HCT116 (cell line): ENCODE results near the gene MYOG. TPM values are rescaled to one million over a fixed set of nuclear protein-coding genes. Genes with fewer than 3 reads are reported as not detected.

Experiments used
- ATAC-seq: fragments of 200-7000 bp; cut with Tn5 transposase; 2 replicates; pipeline ENCODE4 v1.9.1; 2020; ENCODE audit warnings: mild to moderate bottlenecking, moderate library complexity
- BruUV-seq: library from RNA; stranded (reverse); fragments of 400-500 nt; replicated peaks from 2 replicates; lab custom pipeline; 2021; lab: Mats Ljungman, UMichigan
- CTCF ChIA-PET: fragments of 300-600 bp; sonication (Branson Sonifier 250); formaldehyde crosslinking; loops from one replicate; lab custom pipeline; 2021; ENCODE audit warnings: antibody characterized with exemption; lab: Charles Lee
- POLR2A ChIA-PET: fragments of 300-600, 350-600 bp; sonication (Branson Sonifier 250); formaldehyde crosslinking; loops from one replicate; lab custom pipeline; 2021; ENCODE audit warnings: antibody characterized with exemption; lab: Charles Lee
- RAD21 ChIA-PET, 2 experiments: fragments of 300-600 bp; sonication (Branson Sonifier 250); formaldehyde crosslinking; loops; one replicate each; lab custom pipeline; 2023; ENCODE audit warnings: low total read pairs in 2 of 2; ENCODE audit not compliant: uncharacterized antibody in 2 of 2, unreplicated experiment in 2 of 2, low non-redundant PET in 1 of 2; lab: Charles Lee
- DNase-seq: peaks from one replicate; pipeline ENCODE4 v3.0.0-alpha.2; 2010; ENCODE audit warnings: low read depth, low spot score
- H2AFZ ChIP-seq: fragments of 200-600 bp; shearing (Covaris generic), sonication (generic); 2 replicates; pipeline ENCODE4 v1.6.1; 2017; ENCODE audit warnings: low read depth, mixed run types, mixed read lengths, antibody characterized with exemption, low read length; ENCODE audit not compliant: poor library complexity, severe bottlenecking
- H3K27ac ChIP-seq: 2 replicates; pipeline ENCODE4 v1.5.1; 2012; ENCODE audit warnings: low read depth, low read length
- H3K27me3 ChIP-seq: fragments of 200-600 bp; sonication (generic); 2 replicates; pipeline ENCODE4 v1.6.1; 2016; ENCODE audit warnings: mixed run types, low read length, mixed read lengths; ENCODE audit not compliant: insufficient read depth
- H3K36me3 ChIP-seq, 2 experiments: fragments of 200-500 bp in 1 of 2; fragments of 200-600 bp in 1 of 2; sonication (Bioruptor generic) in 1 of 2; sonication (generic) in 1 of 2; 2 replicates each; pipeline versions ENCODE4 v1.5.1 to v1.6.1; 2014 to 2016; ENCODE audit warnings: low read length in 2 of 2, inconsistent platforms in 1 of 2, mixed read lengths in 1 of 2, mixed run types in 1 of 2; ENCODE audit not compliant: insufficient read depth in 2 of 2, control insufficient read depth in 1 of 2
- H3K4me1 ChIP-seq, 2 experiments: fragments of 200-600 bp in 1 of 2; sonication (generic) in 1 of 2; 2 replicates each; pipeline versions ENCODE4 v1.5.1 to v1.6.1; 2012 to 2017; ENCODE audit warnings: low read length in 2 of 2, inconsistent platforms in 1 of 2, mild to moderate bottlenecking in 1 of 2, mixed read lengths in 1 of 2, mixed run types in 1 of 2, moderate library complexity in 1 of 2; ENCODE audit not compliant: insufficient read depth in 2 of 2, control insufficient read depth in 1 of 2
- H3K4me2 ChIP-seq: fragments of 200-600 bp; sonication (generic); 2 replicates; pipeline ENCODE4 v1.6.1; 2017; ENCODE audit warnings: mixed run types, low read length, mixed read lengths
- H3K4me3 ChIP-seq, 2 experiments: fragments of 200-600 bp in 1 of 2; sonication (generic) in 1 of 2; replicated peaks in 1 of 2; 2 replicates each; pipeline ENCODE4 v1.5.1; 2011 to 2016; ENCODE audit warnings: low read length in 2 of 2, control low read depth in 1 of 2, low read depth in 1 of 2, mild to moderate bottlenecking in 1 of 2, mixed read lengths in 1 of 2, mixed run types in 1 of 2
- H3K79me2 ChIP-seq: fragments of 200-600 bp; sonication (generic); 2 replicates; pipeline ENCODE4 v1.6.1; 2017; ENCODE audit warnings: mild to moderate bottlenecking, mixed run types, low read length, moderate library complexity, mixed read lengths; ENCODE audit not compliant: insufficient read depth
- H3K9ac ChIP-seq: fragments of 200-600 bp; sonication (generic); 2 replicates; pipeline ENCODE4 v1.6.1; 2016; ENCODE audit warnings: low read length, mixed read lengths
- H3K9me2 ChIP-seq: fragments of 200-600 bp; sonication (generic), shearing (Covaris generic); 2 replicates; pipeline ENCODE4 v1.6.1; 2017; ENCODE audit warnings: mixed run types, mild to moderate bottlenecking, moderate library complexity; ENCODE audit not compliant: insufficient read depth
- H3K9me3 ChIP-seq, 2 experiments: fragments of 200-500 bp in 1 of 2; fragments of 200-600 bp in 1 of 2; sonication (Bioruptor generic) in 1 of 2; sonication (generic) in 1 of 2; 2 replicates each; pipeline ENCODE4 v1.6.1; 2014 to 2017; ENCODE audit warnings: low read length in 2 of 2, mixed read lengths in 2 of 2, inconsistent platforms in 1 of 2, low read depth in 1 of 2, mild to moderate bottlenecking in 1 of 2, mixed run types in 1 of 2, moderate library complexity in 1 of 2; ENCODE audit not compliant: control insufficient read depth in 1 of 2, insufficient read depth in 1 of 2
- H4K20me1 ChIP-seq: fragments of 200-600 bp; sonication (generic), shearing (Covaris generic); 2 replicates; pipeline ENCODE4 v1.6.1; 2017; ENCODE audit warnings: mixed run types, mild to moderate bottlenecking, moderate library complexity; ENCODE audit not compliant: insufficient read depth
- SIN3A ChIP-seq: IDR thresholded peaks from 2 replicates; pipeline ENCODE4 v1.6.1; 2012; ENCODE audit warnings: low read depth
- ZFX ChIP-seq: fragments of 450-650 bp; IDR thresholded peaks from 2 replicates; pipeline ENCODE4 v1.6.1; 2017
- intact Hi-C: fragments of 100-400 bp; cut with micrococcal nuclease; formaldehyde crosslinking; loops from 2 replicates; pipeline ENCODE4 v1.10.0; 2022
- total RNA-seq: library from RNA; stranded (reverse); gene quantifications from one replicate; pipeline ENCODE4 v1.2.1, GENCODE V29; 2021; ENCODE audit not compliant: unreplicated experiment
- TF ChIP-seq, protein P1 (sequence below): IDR thresholded peaks from 2 replicates; pipeline ENCODE4 v1.6.1; 2012
- TF ChIP-seq, protein P2 (sequence below): IDR thresholded peaks from 2 replicates; pipeline ENCODE4 v1.6.1; 2012; ENCODE audit warnings: low read depth
- TF ChIP-seq, protein P3 (sequence below): IDR thresholded peaks from 2 replicates; pipeline ENCODE4 v1.6.1; 2011; ENCODE audit warnings: mild to moderate bottlenecking, low read length, moderate library complexity; ENCODE audit not compliant: insufficient replicate concordance; ENCODE audit errors: extremely low read depth

Gene MYOG
- total RNA-seq, 1 experiment from 2014 or later, result not detected

DNA sequence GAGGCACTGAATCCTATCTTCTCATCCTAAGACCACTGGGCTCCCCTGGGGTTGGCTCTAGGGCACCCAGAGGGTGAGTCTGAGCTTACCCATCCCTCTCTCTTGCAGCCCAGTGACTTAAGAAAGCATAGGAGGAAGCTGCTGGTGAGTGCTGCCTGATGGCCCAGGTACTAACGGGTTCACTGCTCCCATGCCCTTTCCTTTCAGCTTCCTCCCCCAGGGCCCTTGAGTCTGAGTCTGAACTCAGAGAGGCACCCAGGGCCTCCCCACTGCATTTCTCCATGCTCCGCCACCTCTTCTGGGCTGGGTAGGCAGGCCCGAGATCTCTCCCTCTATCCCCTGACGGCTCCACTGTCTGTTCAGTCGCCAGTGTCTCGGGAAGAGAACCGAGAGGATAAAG, 29.8 kb downstream of the MYOG start:
- TF ChIP-seq, protein P1, sequence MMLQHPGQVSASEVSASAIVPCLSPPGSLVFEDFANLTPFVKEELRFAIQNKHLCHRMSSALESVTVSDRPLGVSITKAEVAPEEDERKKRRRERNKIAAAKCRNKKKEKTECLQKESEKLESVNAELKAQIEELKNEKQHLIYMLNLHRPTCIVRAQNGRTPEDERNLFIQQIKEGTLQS, result no peak
- TF ChIP-seq, protein P2, sequence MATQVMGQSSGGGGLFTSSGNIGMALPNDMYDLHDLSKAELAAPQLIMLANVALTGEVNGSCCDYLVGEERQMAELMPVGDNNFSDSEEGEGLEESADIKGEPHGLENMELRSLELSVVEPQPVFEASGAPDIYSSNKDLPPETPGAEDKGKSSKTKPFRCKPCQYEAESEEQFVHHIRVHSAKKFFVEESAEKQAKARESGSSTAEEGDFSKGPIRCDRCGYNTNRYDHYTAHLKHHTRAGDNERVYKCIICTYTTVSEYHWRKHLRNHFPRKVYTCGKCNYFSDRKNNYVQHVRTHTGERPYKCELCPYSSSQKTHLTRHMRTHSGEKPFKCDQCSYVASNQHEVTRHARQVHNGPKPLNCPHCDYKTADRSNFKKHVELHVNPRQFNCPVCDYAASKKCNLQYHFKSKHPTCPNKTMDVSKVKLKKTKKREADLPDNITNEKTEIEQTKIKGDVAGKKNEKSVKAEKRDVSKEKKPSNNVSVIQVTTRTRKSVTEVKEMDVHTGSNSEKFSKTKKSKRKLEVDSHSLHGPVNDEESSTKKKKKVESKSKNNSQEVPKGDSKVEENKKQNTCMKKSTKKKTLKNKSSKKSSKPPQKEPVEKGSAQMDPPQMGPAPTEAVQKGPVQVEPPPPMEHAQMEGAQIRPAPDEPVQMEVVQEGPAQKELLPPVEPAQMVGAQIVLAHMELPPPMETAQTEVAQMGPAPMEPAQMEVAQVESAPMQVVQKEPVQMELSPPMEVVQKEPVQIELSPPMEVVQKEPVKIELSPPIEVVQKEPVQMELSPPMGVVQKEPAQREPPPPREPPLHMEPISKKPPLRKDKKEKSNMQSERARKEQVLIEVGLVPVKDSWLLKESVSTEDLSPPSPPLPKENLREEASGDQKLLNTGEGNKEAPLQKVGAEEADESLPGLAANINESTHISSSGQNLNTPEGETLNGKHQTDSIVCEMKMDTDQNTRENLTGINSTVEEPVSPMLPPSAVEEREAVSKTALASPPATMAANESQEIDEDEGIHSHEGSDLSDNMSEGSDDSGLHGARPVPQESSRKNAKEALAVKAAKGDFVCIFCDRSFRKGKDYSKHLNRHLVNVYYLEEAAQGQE, result no peak
- no peak for TF ChIP-seq ZFX
- TF ChIP-seq SIN3A, result no peak
- TF ChIP-seq, protein P3, sequence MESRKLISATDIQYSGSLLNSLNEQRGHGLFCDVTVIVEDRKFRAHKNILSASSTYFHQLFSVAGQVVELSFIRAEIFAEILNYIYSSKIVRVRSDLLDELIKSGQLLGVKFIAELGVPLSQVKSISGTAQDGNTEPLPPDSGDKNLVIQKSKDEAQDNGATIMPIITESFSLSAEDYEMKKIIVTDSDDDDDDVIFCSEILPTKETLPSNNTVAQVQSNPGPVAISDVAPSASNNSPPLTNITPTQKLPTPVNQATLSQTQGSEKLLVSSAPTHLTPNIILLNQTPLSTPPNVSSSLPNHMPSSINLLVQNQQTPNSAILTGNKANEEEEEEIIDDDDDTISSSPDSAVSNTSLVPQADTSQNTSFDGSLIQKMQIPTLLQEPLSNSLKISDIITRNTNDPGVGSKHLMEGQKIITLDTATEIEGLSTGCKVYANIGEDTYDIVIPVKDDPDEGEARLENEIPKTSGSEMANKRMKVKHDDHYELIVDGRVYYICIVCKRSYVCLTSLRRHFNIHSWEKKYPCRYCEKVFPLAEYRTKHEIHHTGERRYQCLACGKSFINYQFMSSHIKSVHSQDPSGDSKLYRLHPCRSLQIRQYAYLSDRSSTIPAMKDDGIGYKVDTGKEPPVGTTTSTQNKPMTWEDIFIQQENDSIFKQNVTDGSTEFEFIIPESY, result no peak
- TF ChIP-seq, all 23 proteins: peak for 0
- no peaks in the 10 kb centered on the region for H3K27me3 ChIP-seq
- H2AFZ ChIP-seq, result no peak overlapping the region
- H3K4me2 ChIP-seq, result no peak overlapping the region
- H3K27ac ChIP-seq, result no peak overlapping the region
- no peaks in the 10 kb centered on the region for H3K9me2 ChIP-seq
- H3K9ac ChIP-seq, result no peak overlapping the region
- POLR2A ChIA-PET, result no interaction called here
- BruUV-seq, result no TSS peak
- H3K4me3 ChIP-seq, result no peak overlapping the region
- H3K79me2 ChIP-seq, result no peaks in the 10 kb centered on the region
- DNase-seq (no peak), ATAC-seq (no peak)
- no peaks in the 10 kb centered on the region for H3K4me1 ChIP-seq
- H3K36me3 ChIP-seq, result peaks cover 0 to 5% of the 10 kb centered on the region in 2 experiments; a peak in 2 of 4 replicates
- no peaks in the 10 kb centered on the region for H4K20me1 ChIP-seq
- no peaks in the 10 kb centered on the region for H3K9me3 ChIP-seq
- intact Hi-C loops, result no loop called here
- CTCF ChIA-PET, result interaction anchor here (0.7 to 1.2 kb wide), 2 partner anchors 16 to 70 kb away, joined by 3 to 8 read pairs; no protein-coding TSS in a partner anchor
- RAD21 ChIA-PET, result no interaction called here
